GM18520 (cell line): ENCODE data around the gene ZDHHC22.
A peak's percentile ranks its signal among the peaks of the same experiment; 100 is the strongest.

ENCODE experiments used
- ATAC-seq: cut with Tn5 transposase; IDR thresholded peaks from one replicate; pipeline ENCODE4 v1.9.1; 2021; ENCODE audit not compliant: unreplicated experiment

ZDHHC22 gene

GRCh38 chr14:77106666-77107065, 34.9 kb downstream of the ZDHHC22 start:
- ATAC-seq, result no peak

GRCh38 chr14:77105145-77105939, 36.2 kb downstream of the ZDHHC22 start:
- no peak for ATAC-seq

GRCh38 chr14:77104393-77104792, 37.2 kb downstream of the ZDHHC22 start:
- ATAC-seq, result no peak

- no peak for ATAC-seq
Observed at GRCh38 chr14:77103951-77104350, 37.6 kb downstream of the ZDHHC22 start.

GRCh38 chr14:77103475-77103874, 38.1 kb downstream of the ZDHHC22 start:
- ATAC-seq, result no peak

- no peak for ATAC-seq
Observed at GRCh38 chr14:77102154-77102553, 39.4 kb downstream of the ZDHHC22 start.

- ATAC-seq, result no peak
Observed at GRCh38 chr14:77100961-77101360, 40.6 kb downstream of the ZDHHC22 start.

GRCh38 chr14:77099425-77100167, 42.0 kb downstream of the ZDHHC22 start:
- no peak for ATAC-seq

GRCh38 chr14:77098529-77099353, 42.9 kb downstream of the ZDHHC22 start:
- no peak for ATAC-seq

- peak; percentile 77 for ATAC-seq
Observed at GRCh38 chr14:77097700-77098528, 43.7 kb downstream of the ZDHHC22 start, which contains the start of gene CIPC. Gene CIPC (plus strand): TSS chr14:77098258. CDS start chr14:77105709, 7,451 bp downstream.

GRCh38 chr14:77097006-77097699, 44.4 kb downstream of the ZDHHC22 start:
- peak; percentile 1 for ATAC-seq

- ATAC-seq, result no peak
Observed at GRCh38 chr14:77094672-77095284, 46.8 kb downstream of the ZDHHC22 start.

- ATAC-seq, result no peak
Observed at GRCh38 chr14:77092676-77093075, 48.9 kb downstream of the ZDHHC22 start.

- ATAC-seq, result no peak
Observed at GRCh38 chr14:77091518-77091917, 50.1 kb downstream of the ZDHHC22 start.

- ATAC-seq, result no peak
Observed at GRCh38 chr14:77088645-77089044, 52.9 kb downstream of the ZDHHC22 start.

- no peak for ATAC-seq
Observed at GRCh38 chr14:77088219-77088618, 53.4 kb downstream of the ZDHHC22 start.

GRCh38 chr14:77087631-77088030, 54.0 kb downstream of the ZDHHC22 start:
- no peak for ATAC-seq

GRCh38 chr14:77086951-77087350, 54.6 kb downstream of the ZDHHC22 start:
- ATAC-seq, result no peak

GRCh38 chr14:77086017-77086727, 55.4 kb downstream of the ZDHHC22 start:
- ATAC-seq, result no peak
